HG03571 (cell line): ENCODE measurements around the gene SMIM28.
"Not testable (repeated sequence)": the region's sequence is repeated elsewhere in the genome, so short reads cannot be mapped to it uniquely, and the experiment has no call there.

Experiments used
- ATAC-seq: cut with Tn5 transposase; IDR thresholded peaks from one replicate; pipeline ENCODE4 v1.9.1; 2021; ENCODE audit not compliant: unreplicated experiment

The SMIM28 gene

GRCh38 chr6:138403801-138404665 is 26.3 kb downstream of the SMIM28 start, which contains the start of gene HEBP2:
TSS of gene HEBP2 (plus strand) at chr6:138404223. CDS start at chr6:138404496, 273 bp downstream.
- ATAC-seq: peak; percentile 91

- ATAC-seq: no peak
These were observed 27.1 kb downstream of the SMIM28 start for GRCh38 chr6:138404666-138405337.

- no peak for ATAC-seq
These were observed 28.2 kb downstream of the SMIM28 start for GRCh38 chr6:138405816-138406413.

- ATAC-seq: no peak
These were observed 28.7 kb downstream of the SMIM28 start for GRCh38 chr6:138406443-138406842.

- ATAC-seq: no peak
These were observed 32.5 kb downstream of the SMIM28 start for GRCh38 chr6:138410048-138410735.

- ATAC-seq: no peak
These were observed 33.5 kb downstream of the SMIM28 start for GRCh38 chr6:138410972-138411880.

- no peak for ATAC-seq
These were observed 37.4 kb downstream of the SMIM28 start for GRCh38 chr6:138415125-138415524.

GRCh38 chr6:138416206-138416605 is 38.5 kb downstream of the SMIM28 start:
- ATAC-seq: no peak

- no peak for ATAC-seq
These were observed 39.9 kb downstream of the SMIM28 start for GRCh38 chr6:138417493-138418117.

GRCh38 chr6:138418118-138418742 is 40.5 kb downstream of the SMIM28 start:
- no peak for ATAC-seq

GRCh38 chr6:138419766-138420165 is 42.1 kb downstream of the SMIM28 start:
- ATAC-seq: no peak

GRCh38 chr6:138420356-138420755 is 42.7 kb downstream of the SMIM28 start:
- ATAC-seq: no peak

GRCh38 chr6:138421089-138421488 is 43.4 kb downstream of the SMIM28 start:
- no peak for ATAC-seq

GRCh38 chr6:138421608-138422007 is 43.9 kb downstream of the SMIM28 start:
- no peak for ATAC-seq

GRCh38 chr6:138422861-138423260 is 45.2 kb downstream of the SMIM28 start:
- no peak for ATAC-seq

GRCh38 chr6:138424004-138424904 is 46.5 kb downstream of the SMIM28 start:
- ATAC-seq: no peak

GRCh38 chr6:138425256-138425655 is 47.6 kb downstream of the SMIM28 start:
- ATAC-seq: not testable (repeated sequence)

GRCh38 chr6:138426500-138427123 is 48.9 kb downstream of the SMIM28 start:
- no peak for ATAC-seq
